Vagina (tissue), 2 donors: ENCODE measurements around the gene SYNRG.

Source experiments
- CTCF ChIP-seq, 3 experiments: fragments of 450-650 bp in 2 of 3; fragments of 200-600 bp in 1 of 3; sonication (generic) in 1 of 3; IDR thresholded peaks; one replicate each; pipeline ENCODE4 v1.5.1; 2017 to 2019; ENCODE audit warnings: antibody characterized with exemption in 3 of 3, mild to moderate bottlenecking in 2 of 3, moderate library complexity in 2 of 3
- POLR2A ChIP-seq, 2 donors: fragments of 450-650 bp; IDR thresholded peaks; one replicate each; pipeline ENCODE4 v1.6.1; 2017; ENCODE audit warnings: antibody characterized with exemption in 2 of 2, mild to moderate bottlenecking in 2 of 2, moderate library complexity in 2 of 2
- POLR2AphosphoS5 ChIP-seq, 2 donors: sonication (generic); formaldehyde crosslinking; IDR thresholded peaks; one replicate each; pipeline ENCODE4 v1.9.0; 2017; ENCODE audit warnings: antibody characterized with exemption in 2 of 2, mild to moderate bottlenecking in 2 of 2, low read depth in 1 of 2; ENCODE audit not compliant: insufficient read depth in 1 of 2

GRCh38 chr17:37521821-37522220 lies 87.4 kb downstream of the SYNRG start:
- no peak for TF ChIP-seq CTCF (IDR thresholded peaks at IDR 0.05)
- no peak for TF ChIP-seq POLR2A (IDR thresholded peaks at IDR 0.05)
- no peak for TF ChIP-seq POLR2AphosphoS5 (IDR thresholded peaks at IDR 0.05; ENCODE audit: insufficient read depth in 1 of 2, low read depth in 1 of 2)
